ENCODE measurements around the gene AARS2.

The AARS2 gene

DNA sequence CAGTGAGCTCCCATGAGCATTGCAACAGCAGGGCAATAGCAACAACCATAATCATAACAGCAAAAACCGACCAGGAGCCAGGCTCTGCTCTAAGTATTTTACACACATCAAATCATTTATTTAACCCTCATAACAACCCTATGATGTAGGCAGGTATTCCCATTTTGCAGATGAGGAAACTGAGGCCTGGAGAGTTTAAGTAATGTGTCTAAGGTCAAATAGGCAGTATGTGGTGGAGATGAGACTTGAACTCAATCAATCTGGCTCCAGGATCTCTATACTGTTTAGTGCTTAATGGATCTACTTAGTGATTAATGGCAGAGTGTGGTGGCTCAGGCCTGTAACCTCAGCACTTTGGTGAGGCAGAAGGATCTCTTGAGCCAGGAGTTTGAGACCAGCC, 39.5 kb downstream of the AARS2 start:
- no peak for DNase-seq

DNA sequence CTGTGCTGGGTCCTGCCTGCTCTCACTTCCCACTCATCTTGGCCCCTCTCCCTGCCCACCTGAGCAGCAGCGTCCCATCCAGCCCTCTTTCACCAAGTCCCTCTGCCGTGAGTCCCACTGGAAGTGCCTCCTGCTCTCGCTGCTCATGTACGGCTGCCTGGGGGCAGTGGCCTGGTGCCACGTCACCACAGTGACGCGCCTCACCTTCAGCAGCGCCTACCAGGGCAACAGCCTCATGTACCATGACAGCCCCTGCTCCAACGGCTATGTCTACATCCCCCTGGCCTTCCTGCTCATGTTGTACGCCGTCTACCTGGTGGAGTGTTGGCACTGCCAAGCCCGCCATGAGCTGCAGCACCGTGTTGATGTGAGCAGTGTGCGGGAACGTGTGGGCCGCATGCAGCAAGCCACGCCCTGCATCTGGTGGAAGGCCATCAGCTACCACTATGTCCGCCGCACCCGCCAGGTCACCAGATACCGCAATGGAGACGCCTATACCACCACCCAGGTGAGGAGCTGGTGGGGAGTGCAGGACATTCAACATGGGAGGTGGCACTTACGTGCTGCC, 40.1 kb downstream of the AARS2 start:
- DNase-seq = no peak

DNA sequence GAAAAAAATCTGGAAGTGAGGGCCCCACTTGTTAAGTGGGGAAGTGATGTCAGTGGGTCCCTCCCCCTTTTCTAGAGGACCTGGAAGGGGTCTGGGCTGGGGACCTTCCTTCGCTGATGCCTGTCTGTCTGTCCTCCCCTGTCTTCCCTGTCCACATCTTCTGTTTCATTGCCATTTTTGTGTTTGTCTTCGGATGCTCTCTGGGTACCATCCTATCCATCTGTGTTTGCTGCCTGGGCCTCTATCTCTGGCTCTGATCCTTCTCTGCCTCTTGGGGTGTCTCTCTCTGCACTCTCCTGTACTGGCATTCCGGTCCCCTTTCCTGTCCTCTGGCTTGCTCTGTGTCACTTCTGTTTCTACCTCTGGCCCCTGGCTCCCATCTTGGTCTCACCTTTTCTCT, 40.6 kb downstream of the AARS2 start:
- no peak for DNase-seq

DNA sequence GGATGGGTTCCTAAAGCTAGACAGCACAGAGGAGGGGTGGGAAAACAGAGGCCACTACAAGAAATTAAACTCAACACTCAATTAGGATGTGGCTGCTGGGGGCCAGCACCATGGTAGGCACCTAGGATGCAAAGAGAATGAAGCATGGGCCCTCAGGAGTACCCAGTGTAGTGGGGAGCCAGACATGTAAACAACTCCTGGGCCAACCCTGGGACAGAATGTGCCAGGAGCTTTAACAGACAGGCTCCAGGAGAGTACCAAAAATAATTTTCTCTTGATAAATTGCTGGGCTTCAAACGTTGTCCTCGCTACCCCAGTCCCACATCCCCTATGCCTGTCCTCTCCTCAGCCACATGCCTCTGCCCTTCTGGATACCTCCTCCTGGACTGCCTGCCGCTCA, 41.2 kb downstream of the AARS2 start:
- DNase-seq = no peak

DNA sequence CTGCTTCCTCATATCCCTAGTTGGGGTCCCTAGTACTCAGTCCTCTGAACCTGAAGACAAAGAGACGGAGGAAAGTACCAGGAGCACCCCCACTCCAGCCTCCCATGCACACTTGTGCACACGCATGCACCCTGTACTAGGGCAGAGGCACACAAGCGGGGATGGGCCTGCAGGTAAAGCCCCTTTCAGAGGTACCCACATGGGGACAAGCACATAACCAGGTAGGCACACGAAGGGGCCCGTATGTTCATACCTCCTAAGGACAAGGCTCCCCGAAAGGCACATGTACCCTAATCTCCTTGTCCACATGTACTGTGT, 41.8 kb downstream of the AARS2 start:
- no peak for DNase-seq

DNA sequence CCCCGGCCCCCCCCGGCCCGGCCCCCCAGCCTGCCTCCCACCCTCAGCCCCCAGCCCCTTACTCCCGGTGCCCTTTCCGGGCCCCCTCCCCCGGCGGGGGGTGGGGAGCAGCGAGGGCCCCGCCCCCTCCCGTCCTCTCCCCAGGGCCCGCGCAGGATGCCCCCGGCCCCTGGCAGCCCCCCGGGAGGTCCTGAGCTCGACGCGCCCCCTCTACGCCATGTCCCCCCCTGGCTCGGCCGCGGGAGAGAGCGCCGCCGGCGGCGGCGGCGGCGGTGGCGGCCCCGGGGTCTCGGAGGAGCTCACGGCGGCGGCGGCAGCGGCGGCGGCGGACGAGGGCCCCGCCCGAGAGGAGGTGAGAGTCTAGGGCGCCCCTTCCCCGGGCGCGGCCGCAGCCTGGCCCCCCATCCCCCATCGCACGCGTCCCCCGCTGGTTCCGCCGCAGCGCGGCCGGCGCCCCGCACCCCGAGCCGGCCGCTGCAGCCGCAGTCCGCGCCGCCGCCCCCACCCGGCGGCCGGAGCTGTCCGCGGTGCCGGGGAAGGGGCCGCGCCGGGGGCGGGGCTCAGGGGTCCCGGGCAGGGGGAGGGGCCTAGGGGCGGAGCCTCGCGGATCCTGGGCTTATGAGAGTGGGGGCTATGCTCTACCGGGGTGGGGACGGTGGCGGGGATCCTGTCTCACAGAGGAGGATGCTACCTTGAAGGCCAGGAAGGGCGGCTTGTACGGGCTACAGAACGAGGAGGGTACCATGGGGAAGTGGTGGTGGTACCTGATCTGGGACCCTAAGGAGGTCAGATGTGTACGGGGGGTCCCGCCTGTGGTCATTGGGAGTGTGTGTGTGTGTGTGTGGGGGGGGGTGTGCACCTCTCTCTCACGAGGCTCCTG, 42.4 kb downstream of the AARS2 start:
- DNase-seq = no peak

DNA sequence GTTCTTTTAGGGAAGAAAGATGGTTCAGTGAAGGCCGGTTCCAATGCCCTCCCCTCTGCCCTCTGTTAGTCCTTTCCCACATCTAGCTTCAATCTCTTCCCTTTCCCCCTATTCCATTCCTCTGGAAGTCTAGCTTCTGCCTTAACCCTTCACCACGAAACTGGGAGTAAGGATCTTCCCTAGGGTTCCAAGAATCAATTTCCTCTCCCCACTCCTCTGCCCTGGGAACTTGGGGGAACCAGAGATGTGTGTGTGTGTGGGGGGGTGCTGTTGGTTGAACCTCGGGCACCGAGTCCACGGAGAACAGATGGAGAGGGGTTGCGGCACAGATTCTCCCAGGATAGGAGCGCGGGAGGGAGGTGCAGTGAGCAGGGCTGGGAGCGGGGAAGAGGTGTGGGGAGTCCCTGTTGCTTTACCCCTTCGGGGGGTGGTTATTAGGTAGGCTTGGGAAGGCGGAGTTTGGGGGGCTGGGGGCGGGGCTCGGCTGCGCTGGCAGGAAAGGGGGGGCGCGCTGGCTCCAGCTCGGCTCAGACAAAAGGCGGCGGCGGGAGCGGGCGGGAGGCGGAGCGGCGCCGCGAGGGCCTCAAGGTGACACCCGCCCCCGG, 43.1 kb downstream of the AARS2 start, which contains the start of gene TMEM151B:
TMEM151B (plus strand) TSS at position 530 of the 605 bp plus-strand sequence. CDS start 293 bp downstream, outside the sequence.
- DNase-seq = peak; percentile 60

DNA sequence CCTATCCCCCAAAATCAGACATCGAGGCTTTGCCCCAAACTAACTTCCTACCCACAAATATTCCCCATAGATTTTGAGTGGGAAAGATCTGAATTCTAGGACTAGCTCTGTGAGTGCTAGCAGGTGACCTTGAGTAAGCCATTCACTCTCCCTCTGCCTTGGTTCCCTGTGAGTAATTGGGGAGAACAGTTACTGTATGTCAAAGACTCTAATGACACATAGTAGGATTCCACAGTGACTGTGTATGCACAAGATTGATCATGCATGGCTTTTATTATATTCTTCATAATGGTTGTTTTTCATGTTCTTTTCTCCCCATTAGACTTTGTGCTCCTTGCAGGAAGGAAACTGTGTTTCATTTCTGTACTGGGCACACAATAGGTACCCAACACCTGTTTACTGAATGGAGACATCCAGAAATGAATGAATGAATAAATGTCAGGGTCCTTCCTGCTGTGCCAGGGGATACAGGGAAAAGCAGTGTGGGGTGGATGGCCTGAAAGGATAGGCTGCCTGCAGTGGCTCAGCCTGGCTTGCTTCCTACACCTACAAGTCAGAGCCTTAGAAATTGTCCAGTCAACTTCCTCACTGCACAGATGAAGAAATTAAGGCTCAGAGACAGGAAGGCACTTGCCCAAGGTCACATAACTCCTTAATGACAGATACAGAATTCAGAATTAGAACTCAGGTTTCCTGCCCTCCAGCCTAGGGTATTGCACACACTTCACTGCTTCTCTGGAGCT, 43.8 kb downstream of the AARS2 start:
- no peak for DNase-seq

DNA sequence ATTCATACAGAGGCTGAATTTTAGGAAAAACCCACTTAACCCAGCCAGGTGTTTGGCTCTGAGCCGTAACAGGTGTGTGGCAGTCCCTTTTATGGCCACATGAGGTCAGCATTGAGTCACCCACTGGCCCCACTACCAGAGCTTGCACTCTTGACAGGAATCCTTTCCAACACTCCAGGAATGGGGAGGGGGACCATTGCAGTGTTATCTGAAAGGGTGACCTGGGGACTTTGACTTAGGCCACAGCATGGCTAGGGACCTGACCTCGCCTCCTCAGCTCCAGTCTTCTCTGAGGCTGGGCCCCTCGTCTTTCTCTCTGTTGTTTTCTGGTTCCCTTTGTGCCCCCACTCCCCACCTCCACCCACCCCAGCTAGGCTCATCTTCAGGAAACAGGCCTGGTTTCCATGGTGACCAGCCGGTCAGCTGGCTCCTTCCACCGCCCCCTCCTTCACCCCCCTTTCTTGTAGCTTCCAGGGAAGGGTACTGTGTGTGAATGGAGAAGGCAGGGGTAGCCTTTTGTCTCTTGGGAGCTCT, 45.0 kb downstream of the AARS2 start:
- peak; percentile 85 for DNase-seq

- DNase-seq = no peak
Observed at GRCh38 chr6:44267252-44267651, 45.9 kb downstream of the AARS2 start.

GRCh38 chr6:44266347-44266746, 46.8 kb downstream of the AARS2 start:
- DNase-seq = no peak

DNA sequence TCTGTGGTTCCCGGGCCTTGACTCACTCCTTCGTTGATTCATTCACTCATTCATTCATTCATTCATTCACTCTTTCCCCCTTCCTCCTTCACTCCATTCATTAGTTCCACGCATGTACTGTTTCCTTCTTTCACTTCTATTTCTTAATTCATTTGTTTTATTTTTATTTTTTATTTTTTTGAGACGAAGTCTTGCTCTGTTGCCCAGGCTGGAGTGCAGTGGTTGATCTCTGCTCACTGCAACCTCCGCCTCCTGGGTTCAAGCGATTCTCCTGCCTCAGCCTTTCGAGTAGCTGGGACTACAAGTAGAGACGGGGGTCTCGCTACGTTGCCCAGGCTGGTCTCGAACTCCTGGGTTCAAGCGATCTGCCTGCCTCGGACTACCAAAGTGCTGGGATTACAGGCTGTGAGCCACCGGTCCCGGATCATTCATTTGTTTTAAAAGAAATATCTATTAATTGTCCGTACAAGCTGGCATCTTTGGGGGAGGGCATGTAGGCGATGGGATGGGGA, 47.4 kb downstream of the AARS2 start:
- no peak for DNase-seq

DNA sequence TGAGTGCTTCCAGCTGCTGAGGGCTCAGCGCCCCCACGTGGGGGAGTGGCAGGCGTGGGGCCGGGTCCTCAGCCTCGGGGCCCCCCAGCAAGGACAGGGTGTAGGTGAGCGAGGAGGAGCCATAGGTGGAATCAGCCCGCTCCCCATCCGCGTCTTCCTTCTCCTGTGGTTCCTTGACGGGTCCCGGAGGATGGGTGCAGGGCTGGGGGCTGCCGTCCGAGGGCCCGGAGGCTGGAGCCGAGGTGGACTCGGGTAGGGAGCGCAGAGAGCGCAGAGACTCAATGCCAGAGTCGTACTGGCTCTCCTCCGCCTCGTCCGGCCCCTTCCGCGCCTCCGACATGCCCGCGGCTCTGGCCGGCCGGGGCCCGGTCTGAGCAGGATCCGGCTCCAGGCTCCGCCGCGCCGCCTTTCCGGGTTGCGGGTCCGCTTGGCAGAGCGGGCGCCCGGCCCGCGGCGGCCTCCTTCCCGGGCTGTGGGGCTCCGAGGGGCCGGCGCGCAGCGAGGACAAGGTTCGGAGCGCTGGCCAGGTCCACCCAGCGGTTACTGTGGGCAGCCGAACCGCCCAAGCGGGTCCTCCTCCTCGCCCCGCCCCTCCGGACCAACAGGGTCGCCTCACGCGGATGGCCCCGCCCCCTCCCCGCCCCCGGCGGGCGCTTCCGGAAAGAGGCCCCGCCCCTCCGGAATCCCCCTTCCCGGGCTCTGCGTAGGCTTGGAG, 48.0 kb downstream of the AARS2 start, which contains the start of gene NFKBIE:
NFKBIE (minus strand) TSS at position 545 of the 715 bp plus-strand sequence; CDS start at position 340, 205 bp downstream.
- peak; percentile 100 for DNase-seq

- peak; percentile 70 for DNase-seq
Observed at GRCh38 chr6:44264154-44265006, 48.8 kb downstream of the AARS2 start.

DNA sequence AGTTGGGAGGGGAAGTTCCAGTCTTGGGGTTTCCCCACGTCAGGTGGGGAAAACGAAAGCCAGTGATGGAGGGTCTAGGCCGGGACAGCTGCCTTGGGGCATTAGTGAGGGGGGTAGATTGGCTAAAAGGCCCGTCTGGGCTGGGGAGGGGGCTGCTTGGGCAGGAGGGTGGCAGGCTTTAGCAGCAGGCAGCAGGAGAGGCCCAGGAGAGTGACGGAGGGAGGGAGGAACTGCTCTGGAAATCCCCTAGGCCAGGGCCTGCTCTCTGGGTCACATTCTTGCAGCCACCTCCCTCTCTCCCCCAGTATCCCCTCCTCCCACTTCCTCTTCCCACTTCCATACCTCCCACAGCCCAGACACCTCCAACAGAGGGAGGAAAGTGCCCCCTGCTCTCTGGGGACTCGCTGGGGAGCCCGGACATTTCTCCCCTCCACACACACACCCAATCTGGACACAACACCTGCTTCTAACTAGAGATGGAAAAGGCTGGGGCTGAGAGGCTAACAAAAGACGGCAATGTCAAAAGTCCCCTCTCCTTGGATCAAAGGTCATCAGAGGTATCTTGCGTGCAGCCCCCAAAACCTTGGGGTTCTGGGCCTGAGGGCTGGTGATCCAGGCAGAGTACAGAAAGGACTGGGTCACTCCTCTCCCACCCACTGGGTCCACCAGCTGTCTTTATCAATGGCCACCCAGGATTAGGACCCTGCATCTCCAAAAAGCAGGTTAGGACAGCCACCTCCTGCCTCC, 49.6 kb downstream of the AARS2 start:
- DNase-seq = peak; percentile 72

DNA sequence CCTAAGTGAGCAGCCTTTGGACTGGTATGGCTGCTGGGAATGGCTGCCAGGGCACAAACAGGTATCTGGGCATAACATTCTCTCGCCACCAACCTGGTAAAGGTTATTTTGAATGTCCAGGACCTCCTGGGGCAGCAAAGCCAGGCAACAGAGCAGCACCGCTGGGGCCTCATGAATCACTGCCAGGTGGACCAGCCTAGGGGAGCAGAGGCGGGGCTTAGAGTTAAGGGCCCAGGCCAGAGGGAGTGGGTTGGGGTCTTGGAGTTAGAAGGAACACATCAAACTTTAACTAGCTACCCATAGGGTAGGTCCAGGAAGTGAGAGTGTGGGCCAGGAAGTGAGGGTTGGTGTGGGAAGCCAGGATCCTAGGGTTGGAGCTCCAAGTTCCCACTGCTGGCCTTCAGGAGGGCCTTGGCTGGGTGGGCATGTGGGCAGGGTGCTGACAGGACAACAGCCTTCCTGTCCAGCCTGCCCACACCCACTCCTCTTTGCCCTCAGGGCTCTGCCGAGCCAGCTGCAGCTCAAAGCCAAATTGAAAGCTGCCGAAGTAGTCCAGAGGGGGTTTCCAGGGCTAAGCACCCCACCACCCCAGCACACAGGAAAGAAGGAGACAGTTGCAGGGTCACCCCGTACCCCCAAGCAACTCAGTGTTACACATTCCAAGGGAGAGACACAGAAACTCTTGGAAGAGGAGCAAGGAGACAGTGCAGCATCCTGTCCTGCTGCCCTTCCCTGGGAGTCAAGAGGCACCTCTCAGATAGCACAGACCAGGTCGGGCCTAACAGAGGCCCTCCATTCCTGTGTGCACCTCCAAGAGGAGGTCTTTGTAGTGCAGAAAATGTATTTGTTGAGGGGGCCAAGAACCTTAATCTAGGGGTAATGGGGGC, 50.4 kb downstream of the AARS2 start:
- peak; percentile 59 for DNase-seq

- no peak for DNase-seq
Observed at GRCh38 chr6:44261581-44261980, 51.6 kb downstream of the AARS2 start.

- DNase-seq = no peak
Observed at GRCh38 chr6:44260451-44261297, 52.5 kb downstream of the AARS2 start.
